BLaER1 treated with 17β-estradiol and CSF1 and Interleukin-3, amounts not matched to agents 10 nM and 100 nM (cell line): ENCODE results near the gene EIF4EBP2.

ENCODE experiments used
- H3K27ac ChIP-seq, 11 experiments: shearing (Covaris generic); formaldehyde crosslinking; 2 replicates each; pipeline ENCODE4 v1.8.1; 2022
- H3K27me3 ChIP-seq, 11 experiments: shearing (Covaris generic); formaldehyde crosslinking; 2 replicates each; pipeline ENCODE4 v1.8.1; 2022
- H3K36me3 ChIP-seq, 11 experiments: shearing (Covaris generic); formaldehyde crosslinking; 2 replicates each; pipeline ENCODE4 v1.8.1; 2022
- H3K4me1 ChIP-seq, 10 experiments: shearing (Covaris generic); formaldehyde crosslinking; 2 replicates each; pipeline ENCODE4 v1.8.1; 2022
- H3K4me2 ChIP-seq, 11 experiments: shearing (Covaris generic); formaldehyde crosslinking; 2 replicates each; pipeline ENCODE4 v1.8.1; 2022
- H3K4me3 ChIP-seq, 10 experiments: shearing (Covaris generic); formaldehyde crosslinking; 2 replicates each; pipeline ENCODE4 v1.8.1; 2022
- H3K9ac ChIP-seq, 11 experiments: shearing (Covaris generic); formaldehyde crosslinking; 2 replicates each; pipeline ENCODE4 v1.8.1; 2022
- H3K9me3 ChIP-seq, 11 experiments: shearing (Covaris generic); formaldehyde crosslinking; replicated peaks in 1 of 11; 2 replicates each; pipeline ENCODE4 v1.8.1; 2022
- H4K20me1 ChIP-seq, 11 experiments: shearing (Covaris generic); formaldehyde crosslinking; 2 replicates each; pipeline ENCODE4 v1.8.1; 2022
- Cebpa-rat ChIP-seq, 11 experiments: shearing (Covaris generic); IDR thresholded peaks; 2 replicates each; pipeline ENCODE4 v1.8.1; 2022

The EIF4EBP2 gene

GRCh38 chr10:70441895-70442309, 38.0 kb downstream of the EIF4EBP2 start:
- Histone ChIP-seq H3K4me3 (no peak overlapping the region), H3K9ac (no peak overlapping the region), H3K27ac (no peak overlapping the region), H3K4me2 (no peak overlapping the region), H3K36me3 (no peaks in the 10 kb centered on the region; a peak in 1 of 22 replicates), H3K27me3 (peaks cover 47 to 67% (median 57%) of the 10 kb centered on the region in 11 experiments), H3K9me3 (peaks cover 14 to 25% (median 18%) of the 10 kb centered on the region in 11 experiments), H3K4me1 (no peaks in the 10 kb centered on the region), H4K20me1 (peaks cover 0 to 22% (median 0%) of the 10 kb centered on the region in 11 experiments; a peak in 5 of 22 replicates)
- no peak for TF ChIP-seq Cebpa-rat (IDR thresholded peaks at IDR 0.05)

GRCh38 chr10:70442332-70442988, 38.5 kb downstream of the EIF4EBP2 start:
- Histone ChIP-seq H3K9me3 (peaks cover 14 to 25% (median 18%) of the 10 kb centered on the region in 11 experiments), H3K9ac (no peak overlapping the region), H3K36me3 (no peaks in the 10 kb centered on the region; a peak in 1 of 22 replicates), H3K4me3 (no peak overlapping the region), H3K27ac (no peak overlapping the region), H3K4me2 (no peak overlapping the region), H4K20me1 (peaks cover 0 to 22% (median 0%) of the 10 kb centered on the region in 11 experiments; a peak in 5 of 22 replicates), H3K4me1 (no peaks in the 10 kb centered on the region), H3K27me3 (peaks cover 47 to 64% (median 57%) of the 10 kb centered on the region in 11 experiments)
- no peak for TF ChIP-seq Cebpa-rat (IDR thresholded peaks at IDR 0.05)

GRCh38 chr10:70444744-70445143, 40.8 kb downstream of the EIF4EBP2 start:
- peaks cover 0 to 22% (median 0%) of the 10 kb centered on the region in 11 experiments; a peak in 5 of 22 replicates for H4K20me1 ChIP-seq
- no peak overlapping the region for H3K27ac ChIP-seq
- H3K36me3 ChIP-seq, result no peaks in the 10 kb centered on the region; a peak in 1 of 22 replicates
- H3K27me3 ChIP-seq, result peaks cover 36 to 43% (median 39%) of the 10 kb centered on the region in 11 experiments
- no peak overlapping the region for H3K4me2 ChIP-seq
- TF ChIP-seq Cebpa-rat (IDR thresholded peaks at IDR 0.05), result no peak
- H3K9ac ChIP-seq, result no peak overlapping the region
- H3K9me3 ChIP-seq, result peaks cover 14 to 24% (median 18%) of the 10 kb centered on the region in 11 experiments
- no peak overlapping the region for H3K4me3 ChIP-seq
- no peaks in the 10 kb centered on the region for H3K4me1 ChIP-seq

- H3K4me1 ChIP-seq, result no peaks in the 10 kb centered on the region
- H3K27me3 ChIP-seq, result peaks cover 24 to 31% (median 26%) of the 10 kb centered on the region in 11 experiments
- no peak overlapping the region for H3K4me3 ChIP-seq
- H3K9ac ChIP-seq, result no peak overlapping the region
- H3K4me2 ChIP-seq, result no peak overlapping the region
- H3K27ac ChIP-seq, result no peak overlapping the region
- peaks cover 5 to 12% (median 7%) of the 10 kb centered on the region in 11 experiments for H3K9me3 ChIP-seq
- H3K36me3 ChIP-seq, result no peaks in the 10 kb centered on the region; a peak in 1 of 22 replicates
- H4K20me1 ChIP-seq, result peaks cover 0 to 13% (median 0%) of the 10 kb centered on the region in 11 experiments; a peak in 4 of 22 replicates
- TF ChIP-seq Cebpa-rat (IDR thresholded peaks at IDR 0.05), result no peak
Measured at GRCh38 chr10:70445718-70446657, 42.0 kb downstream of the EIF4EBP2 start.

- H3K27ac ChIP-seq, result no peak overlapping the region
- TF ChIP-seq Cebpa-rat (IDR thresholded peaks at IDR 0.05), result no peak
- H3K27me3 ChIP-seq, result peaks cover 1 to 8% (median 4%) of the 10 kb centered on the region in 11 experiments
- H3K4me3 ChIP-seq, result no peak overlapping the region
- H4K20me1 ChIP-seq, result no peaks in the 10 kb centered on the region; a peak in 1 of 22 replicates
- no peak overlapping the region for H3K9ac ChIP-seq
- no peak overlapping the region for H3K4me2 ChIP-seq
- H3K4me1 ChIP-seq, result no peaks in the 10 kb centered on the region
- H3K36me3 ChIP-seq, result no peaks in the 10 kb centered on the region
- H3K9me3 ChIP-seq, result no peaks in the 10 kb centered on the region
Measured at GRCh38 chr10:70448236-70448635, 44.3 kb downstream of the EIF4EBP2 start.

- Histone ChIP-seq H3K4me3 (no peak overlapping the region), H3K9ac (no peak overlapping the region), H3K9me3 (no peaks in the 10 kb centered on the region), H3K4me1 (peaks cover 24 to 55% (median 45%) of the 10 kb centered on the region in 10 experiments), H3K4me2 (peak overlapping the region in 8 of 11 experiments; percentile 68 to 94 (median 90); a peak in 12 of 22 replicates), H3K36me3 (no peaks in the 10 kb centered on the region), H4K20me1 (no peaks in the 10 kb centered on the region; a peak in 1 of 22 replicates), H3K27me3 (peaks cover 9 to 26% (median 16%) of the 10 kb centered on the region in 11 experiments), H3K27ac (no peak overlapping the region)
- TF ChIP-seq Cebpa-rat (IDR thresholded peaks at IDR 0.05), result no peak
Measured at GRCh38 chr10:70455213-70455630, 51.3 kb downstream of the EIF4EBP2 start.

GRCh38 chr10:70456164-70456563, 52.2 kb downstream of the EIF4EBP2 start:
- H3K4me2 ChIP-seq, result peak overlapping the region; percentile 68 to 94 (median 88); a peak in 20 of 22 replicates
- peaks cover 24 to 55% (median 45%) of the 10 kb centered on the region in 10 experiments for H3K4me1 ChIP-seq
- H3K36me3 ChIP-seq, result no peaks in the 10 kb centered on the region
- H3K9me3 ChIP-seq, result no peaks in the 10 kb centered on the region
- no peak overlapping the region for H3K4me3 ChIP-seq
- peak overlapping the region in 2 of 11 experiments; percentile 46 to 47; a peak in 2 of 22 replicates for H3K9ac ChIP-seq
- peaks cover 9 to 27% (median 16%) of the 10 kb centered on the region in 11 experiments for H3K27me3 ChIP-seq
- no peak for TF ChIP-seq Cebpa-rat (IDR thresholded peaks at IDR 0.05)
- peak overlapping the region in 1 of 11 experiments; percentile 50; a peak in 2 of 22 replicates for H3K27ac ChIP-seq
- H4K20me1 ChIP-seq, result no peaks in the 10 kb centered on the region; a peak in 1 of 22 replicates

- Histone ChIP-seq H3K36me3 (no peaks in the 10 kb centered on the region), H4K20me1 (peaks cover 0 to 4% (median 0%) of the 10 kb centered on the region in 11 experiments; a peak in 1 of 22 replicates), H3K27me3 (peaks cover 9 to 27% (median 16%) of the 10 kb centered on the region in 11 experiments), H3K27ac (no peak overlapping the region), H3K4me2 (peak overlapping the region; percentile 68 to 94 (median 88)), H3K4me3 (peak overlapping the region in 2 of 10 experiments; percentile 20 to 55; a peak in 3 of 20 replicates), H3K9ac (peak overlapping the region in 4 of 11 experiments; percentile 8 to 39 (median 26); a peak in 4 of 22 replicates), H3K9me3 (no peaks in the 10 kb centered on the region), H3K4me1 (peaks cover 24 to 67% (median 55%) of the 10 kb centered on the region in 10 experiments)
- TF ChIP-seq Cebpa-rat (IDR thresholded peaks at IDR 0.05), result no peak
Measured at GRCh38 chr10:70457759-70458305, 53.9 kb downstream of the EIF4EBP2 start.
